Liver (tissue), 9 donors: ENCODE results near the gene SBK3. TPM values are rescaled to one million over a fixed set of nuclear protein-coding genes. Genes with fewer than 3 reads are reported as not detected.

Source experiments
- DNase-seq: peaks from one replicate; pipeline ENCODE4 v3.0.0-alpha.2; 2017; ENCODE audit warnings: low spot score
- H3K27ac ChIP-seq, 2 donors: one replicate each; pipeline ENCODE4 v1.7.0; 2013; ENCODE audit warnings: inconsistent platforms in 2 of 2, low read length in 2 of 2, control low read depth in 1 of 2, low read depth in 1 of 2, mild to moderate bottlenecking in 1 of 2
- H3K27me3 ChIP-seq, 4 donors: one replicate each; pipeline versions ENCODE4 v1.6.1 to v1.7.0; 2013; ENCODE audit warnings: low read length in 3 of 4, inconsistent platforms in 1 of 4, mild to moderate bottlenecking in 1 of 4, moderate library complexity in 1 of 4; ENCODE audit not compliant: control insufficient read depth in 4 of 4, insufficient read depth in 4 of 4
- H3K36me3 ChIP-seq, 4 donors: one replicate each; pipeline versions ENCODE4 v1.6.1 to v1.7.0; 2013; ENCODE audit warnings: low read length in 3 of 4, mild to moderate bottlenecking in 3 of 4, low read depth in 1 of 4, moderate library complexity in 1 of 4; ENCODE audit not compliant: control insufficient read depth in 4 of 4, insufficient read depth in 3 of 4
- H3K4me1 ChIP-seq, 4 donors: one replicate each; pipeline versions ENCODE4 v1.6.1 to v1.7.0; 2013; ENCODE audit warnings: low read length in 3 of 4, mild to moderate bottlenecking in 3 of 4, moderate library complexity in 1 of 4; ENCODE audit not compliant: control insufficient read depth in 4 of 4, insufficient read depth in 4 of 4
- H3K4me3 ChIP-seq, 3 donors: one replicate each; pipeline versions ENCODE4 v1.6.1 to v1.7.0; 2013; ENCODE audit warnings: low read length in 3 of 3, control low read depth in 1 of 3, low read depth in 1 of 3, mild to moderate bottlenecking in 1 of 3
- H3K9ac ChIP-seq, 2 donors: one replicate each; pipeline ENCODE4 v1.7.0; 2013; ENCODE audit warnings: low read length in 2 of 2, mild to moderate bottlenecking in 2 of 2, moderate library complexity in 2 of 2, control low read depth in 1 of 2, low read depth in 1 of 2
- H3K9me3 ChIP-seq, 4 donors: one replicate each; pipeline versions ENCODE4 v1.6.1 to v1.7.0; 2013; ENCODE audit warnings: low read length in 3 of 4; ENCODE audit not compliant: control insufficient read depth in 4 of 4
- FOXA1 ChIP-seq: IDR thresholded peaks from 2 replicates; pipeline ENCODE4 v1.6.1; 2016; ENCODE audit warnings: antibody characterized with exemption
- FOXA2 ChIP-seq: IDR thresholded peaks from 2 replicates; pipeline ENCODE4 v1.6.1; 2016; ENCODE audit warnings: antibody characterized with exemption
- GABPA ChIP-seq, 2 donors: IDR thresholded peaks in 1 of 2; conservative IDR thresholded peaks in 1 of 2; 2 replicates each; pipeline ENCODE4 v1.6.1; 2016; ENCODE audit warnings: antibody characterized with exemption in 2 of 2, mild to moderate bottlenecking in 1 of 2, moderate library complexity in 1 of 2
- HNF4A ChIP-seq, 2 donors: conservative IDR thresholded peaks; 2 replicates each; pipeline ENCODE4 v1.6.1; 2016; ENCODE audit warnings: antibody characterized with exemption in 2 of 2, mild to moderate bottlenecking in 2 of 2
- HNF4G ChIP-seq: IDR thresholded peaks from 2 replicates; pipeline ENCODE4 v1.6.1; 2016; ENCODE audit warnings: antibody characterized with exemption
- NR2F2 ChIP-seq: IDR thresholded peaks from 2 replicates; pipeline ENCODE4 v1.6.1; 2016; ENCODE audit warnings: antibody characterized with exemption
- RAD21 ChIP-seq, 2 donors: IDR thresholded peaks; 2 replicates each; pipeline ENCODE4 v1.6.1; 2016; ENCODE audit warnings: antibody characterized with exemption in 2 of 2, mild to moderate bottlenecking in 2 of 2
- RXRA ChIP-seq, 2 donors: IDR thresholded peaks; 2 replicates each; pipeline ENCODE4 v1.6.1; 2017 to 2018; ENCODE audit warnings: antibody characterized with exemption in 2 of 2, mild to moderate bottlenecking in 1 of 2
- SP1 ChIP-seq: IDR thresholded peaks from 2 replicates; pipeline ENCODE4 v1.6.1; 2018; ENCODE audit warnings: antibody characterized with exemption, mild to moderate bottlenecking
- TAF1 ChIP-seq: conservative IDR thresholded peaks from 2 replicates; pipeline ENCODE4 v1.6.1; 2016; ENCODE audit warnings: antibody characterized with exemption, mild to moderate bottlenecking
- YY1 ChIP-seq: IDR thresholded peaks from 2 replicates; pipeline ENCODE4 v1.6.1; 2016; ENCODE audit warnings: antibody characterized with exemption, mild to moderate bottlenecking
- WGBS: extraction: QIAGEN DNeasy Blood & Tissue Kit; methylation state at CpG from one replicate; pipeline ENCODE4 v1.1.7; 2013; 5-methylcytosine and 5-hydroxymethylcytosine counted together
- polyA plus RNA-seq, 2 donors: library from polyadenylated mRNA; stranded (reverse) in 1 of 2; unstranded in 1 of 2; fragments of 200-250 nt in 1 of 2; fragments of >200 nt in 1 of 2; fragmentation: Nextera tagmentation in 1 of 2; extraction: Ambion mirVana in 1 of 2; gene quantifications; one replicate each; pipeline versions ENCODE4 v1.2.1 to v1.2.3, GENCODE V29; 2013 to 2015
- total RNA-seq, 2 donors: library from RNA; depleted of rRNA; stranded (reverse); fragments of >200 nt; gene quantifications; one replicate each; pipeline ENCODE4 v1.2.3, GENCODE V29; 2014
- TF ChIP-seq, protein P1 (sequence below): fragments of 150-350 bp; IDR thresholded peaks from 2 replicates; pipeline ENCODE4 v1.5.1; 2017; ENCODE audit warnings: improper control_type of control experiment, low read depth, low read length; ENCODE audit not compliant: missing input control
- TF ChIP-seq, protein P2 (sequence below): IDR thresholded peaks from 2 replicates; pipeline ENCODE4 v1.6.1; 2016; ENCODE audit warnings: antibody characterized with exemption, mild to moderate bottlenecking
- TF ChIP-seq, protein P3 (sequence below): IDR thresholded peaks from 2 replicates; pipeline ENCODE4 v1.6.1; 2016; ENCODE audit warnings: antibody characterized with exemption
- TF ChIP-seq, protein P4 (sequence below): IDR thresholded peaks from 2 replicates; pipeline ENCODE4 v1.6.1; 2016; ENCODE audit warnings: antibody characterized with exemption
- donor health status: healthy.
- donor health status: healthy.
- donor health status: healthy.
- donor health status: healthy.
- donor health status: healthy.

Gene SBK3
- total and polyA plus RNA-seq, 4 donors, result 0.03 TPM; not detected in 3

DNA sequence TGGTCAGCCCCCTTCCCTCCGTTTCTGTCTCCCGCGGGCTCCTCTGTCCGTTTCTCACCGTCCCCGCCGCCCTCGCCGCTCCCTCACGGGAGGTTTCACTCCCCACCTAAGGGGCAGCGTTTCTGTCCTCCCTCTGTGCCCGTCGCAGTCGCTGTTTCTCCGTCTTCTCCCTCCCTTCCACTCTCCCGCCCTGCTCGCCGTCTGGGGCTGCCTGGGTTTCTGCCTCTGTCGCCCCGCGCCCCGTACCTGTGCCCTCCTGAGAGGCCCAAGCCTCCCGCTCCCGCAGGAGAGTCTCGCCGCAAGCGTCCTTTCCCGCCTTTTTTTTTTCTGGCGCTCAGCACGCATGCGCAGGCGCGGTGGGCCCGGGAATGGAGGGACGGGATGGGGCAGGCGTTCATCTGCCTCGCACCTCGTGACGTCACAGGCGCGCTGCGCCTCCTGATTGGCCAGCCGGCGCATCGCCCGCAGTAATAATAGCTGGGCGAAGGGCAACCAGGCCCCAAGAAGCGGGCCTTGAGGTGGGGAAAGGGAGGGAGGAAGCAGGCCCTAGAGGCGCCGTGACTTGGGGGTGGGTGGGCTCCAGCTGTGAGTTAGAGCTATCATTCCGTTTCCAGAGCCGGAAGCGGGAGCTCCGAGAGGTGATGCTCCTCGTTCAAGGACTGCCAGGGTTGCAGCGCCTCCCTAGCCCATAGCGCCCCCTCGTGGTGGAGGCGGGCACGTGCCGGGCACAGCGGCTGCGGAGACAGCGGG is 41.7 kb downstream of the SBK3 start:
- TF ChIP-seq NR2F2 (no peak), TAF1 (no peak), RAD21 (IDR thresholded peaks at IDR 0.05) (peak; percentile 80 to 93), HNF4A (conservative IDR thresholded peaks at IDR 0.05) (no peak), FOXA2 (no peak), HNF4G (no peak), RXRA (IDR thresholded peaks at IDR 0.05) (no peak), SP1 (peak; percentile 51), YY1 (no peak)
- TF ChIP-seq, protein P1, sequence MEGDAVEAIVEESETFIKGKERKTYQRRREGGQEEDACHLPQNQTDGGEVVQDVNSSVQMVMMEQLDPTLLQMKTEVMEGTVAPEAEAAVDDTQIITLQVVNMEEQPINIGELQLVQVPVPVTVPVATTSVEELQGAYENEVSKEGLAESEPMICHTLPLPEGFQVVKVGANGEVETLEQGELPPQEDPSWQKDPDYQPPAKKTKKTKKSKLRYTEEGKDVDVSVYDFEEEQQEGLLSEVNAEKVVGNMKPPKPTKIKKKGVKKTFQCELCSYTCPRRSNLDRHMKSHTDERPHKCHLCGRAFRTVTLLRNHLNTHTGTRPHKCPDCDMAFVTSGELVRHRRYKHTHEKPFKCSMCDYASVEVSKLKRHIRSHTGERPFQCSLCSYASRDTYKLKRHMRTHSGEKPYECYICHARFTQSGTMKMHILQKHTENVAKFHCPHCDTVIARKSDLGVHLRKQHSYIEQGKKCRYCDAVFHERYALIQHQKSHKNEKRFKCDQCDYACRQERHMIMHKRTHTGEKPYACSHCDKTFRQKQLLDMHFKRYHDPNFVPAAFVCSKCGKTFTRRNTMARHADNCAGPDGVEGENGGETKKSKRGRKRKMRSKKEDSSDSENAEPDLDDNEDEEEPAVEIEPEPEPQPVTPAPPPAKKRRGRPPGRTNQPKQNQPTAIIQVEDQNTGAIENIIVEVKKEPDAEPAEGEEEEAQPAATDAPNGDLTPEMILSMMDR, result peak; percentile 84
- TF ChIP-seq, protein P2, sequence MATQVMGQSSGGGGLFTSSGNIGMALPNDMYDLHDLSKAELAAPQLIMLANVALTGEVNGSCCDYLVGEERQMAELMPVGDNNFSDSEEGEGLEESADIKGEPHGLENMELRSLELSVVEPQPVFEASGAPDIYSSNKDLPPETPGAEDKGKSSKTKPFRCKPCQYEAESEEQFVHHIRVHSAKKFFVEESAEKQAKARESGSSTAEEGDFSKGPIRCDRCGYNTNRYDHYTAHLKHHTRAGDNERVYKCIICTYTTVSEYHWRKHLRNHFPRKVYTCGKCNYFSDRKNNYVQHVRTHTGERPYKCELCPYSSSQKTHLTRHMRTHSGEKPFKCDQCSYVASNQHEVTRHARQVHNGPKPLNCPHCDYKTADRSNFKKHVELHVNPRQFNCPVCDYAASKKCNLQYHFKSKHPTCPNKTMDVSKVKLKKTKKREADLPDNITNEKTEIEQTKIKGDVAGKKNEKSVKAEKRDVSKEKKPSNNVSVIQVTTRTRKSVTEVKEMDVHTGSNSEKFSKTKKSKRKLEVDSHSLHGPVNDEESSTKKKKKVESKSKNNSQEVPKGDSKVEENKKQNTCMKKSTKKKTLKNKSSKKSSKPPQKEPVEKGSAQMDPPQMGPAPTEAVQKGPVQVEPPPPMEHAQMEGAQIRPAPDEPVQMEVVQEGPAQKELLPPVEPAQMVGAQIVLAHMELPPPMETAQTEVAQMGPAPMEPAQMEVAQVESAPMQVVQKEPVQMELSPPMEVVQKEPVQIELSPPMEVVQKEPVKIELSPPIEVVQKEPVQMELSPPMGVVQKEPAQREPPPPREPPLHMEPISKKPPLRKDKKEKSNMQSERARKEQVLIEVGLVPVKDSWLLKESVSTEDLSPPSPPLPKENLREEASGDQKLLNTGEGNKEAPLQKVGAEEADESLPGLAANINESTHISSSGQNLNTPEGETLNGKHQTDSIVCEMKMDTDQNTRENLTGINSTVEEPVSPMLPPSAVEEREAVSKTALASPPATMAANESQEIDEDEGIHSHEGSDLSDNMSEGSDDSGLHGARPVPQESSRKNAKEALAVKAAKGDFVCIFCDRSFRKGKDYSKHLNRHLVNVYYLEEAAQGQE, result no peak
- TF ChIP-seq, protein P3, sequence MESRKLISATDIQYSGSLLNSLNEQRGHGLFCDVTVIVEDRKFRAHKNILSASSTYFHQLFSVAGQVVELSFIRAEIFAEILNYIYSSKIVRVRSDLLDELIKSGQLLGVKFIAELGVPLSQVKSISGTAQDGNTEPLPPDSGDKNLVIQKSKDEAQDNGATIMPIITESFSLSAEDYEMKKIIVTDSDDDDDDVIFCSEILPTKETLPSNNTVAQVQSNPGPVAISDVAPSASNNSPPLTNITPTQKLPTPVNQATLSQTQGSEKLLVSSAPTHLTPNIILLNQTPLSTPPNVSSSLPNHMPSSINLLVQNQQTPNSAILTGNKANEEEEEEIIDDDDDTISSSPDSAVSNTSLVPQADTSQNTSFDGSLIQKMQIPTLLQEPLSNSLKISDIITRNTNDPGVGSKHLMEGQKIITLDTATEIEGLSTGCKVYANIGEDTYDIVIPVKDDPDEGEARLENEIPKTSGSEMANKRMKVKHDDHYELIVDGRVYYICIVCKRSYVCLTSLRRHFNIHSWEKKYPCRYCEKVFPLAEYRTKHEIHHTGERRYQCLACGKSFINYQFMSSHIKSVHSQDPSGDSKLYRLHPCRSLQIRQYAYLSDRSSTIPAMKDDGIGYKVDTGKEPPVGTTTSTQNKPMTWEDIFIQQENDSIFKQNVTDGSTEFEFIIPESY, result no peak
- TF ChIP-seq, protein P4, sequence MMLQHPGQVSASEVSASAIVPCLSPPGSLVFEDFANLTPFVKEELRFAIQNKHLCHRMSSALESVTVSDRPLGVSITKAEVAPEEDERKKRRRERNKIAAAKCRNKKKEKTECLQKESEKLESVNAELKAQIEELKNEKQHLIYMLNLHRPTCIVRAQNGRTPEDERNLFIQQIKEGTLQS, result no peak
- Histone ChIP-seq H3K9me3 (no peaks in the 10 kb centered on the region), H3K36me3 (no peaks in the 10 kb centered on the region), H3K4me1 (peaks cover 0 to 6% (median 3%) of the 10 kb centered on the region in 4 donors), H3K27me3 (no peaks in the 10 kb centered on the region), H3K27ac (no peak overlapping the region), H3K4me3 (peak overlapping the region in 1 of 3 donors; percentile 13), H3K9ac (no peak overlapping the region)
- 16% methylated on average over 64 of the region's 64 CpGs for WGBS
- DNase-seq, result peak; percentile 91

DNA sequence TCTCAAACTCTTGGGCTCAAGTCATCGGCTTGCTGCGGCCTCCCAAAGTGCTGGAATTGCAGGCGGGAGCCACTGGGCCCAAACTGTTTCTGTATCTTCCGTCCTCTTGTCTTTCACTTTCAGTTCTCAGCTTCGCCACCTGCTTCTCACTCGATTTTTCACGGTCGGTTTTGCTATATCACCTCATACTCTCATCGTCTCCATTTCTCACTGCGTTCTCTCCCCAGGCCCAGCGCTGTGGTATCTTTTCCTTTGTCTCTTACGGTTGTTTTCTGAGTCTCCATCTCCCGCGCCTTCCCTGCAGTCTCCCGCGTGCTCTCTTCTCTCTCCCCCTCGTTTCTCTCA is 42.2 kb downstream of the SBK3 start:
- H3K27me3 ChIP-seq, result no peaks in the 10 kb centered on the region
- H3K36me3 ChIP-seq, result no peaks in the 10 kb centered on the region
- H3K4me3 ChIP-seq, result no peak overlapping the region
- no peak for DNase-seq
- H3K9me3 ChIP-seq, result no peaks in the 10 kb centered on the region
- peaks cover 0 to 6% (median 3%) of the 10 kb centered on the region in 4 donors for H3K4me1 ChIP-seq
- 78% methylated on average over 17 of the region's 17 CpGs for WGBS
- H3K27ac ChIP-seq, result no peak overlapping the region
- H3K9ac ChIP-seq, result no peak overlapping the region
- no peak for TF ChIP-seq RXRA (IDR thresholded peaks at IDR 0.05)
- TF ChIP-seq, protein P1, result no peak
- TF ChIP-seq FOXA1, result no peak
- TF ChIP-seq, protein P3, result no peak
- TF ChIP-seq, protein P2, result no peak
- TF ChIP-seq SP1, result no peak
- TF ChIP-seq GABPA (IDR thresholded peaks at IDR 0.05 in 1 of 2, conservative IDR thresholded peaks at IDR 0.05 in 1 of 2), result no peak
